ENCODE results near the gene PRKCH.

PRKCH gene

GRCh38 chr14:61532123-61532505 lies 210.7 kb downstream of the PRKCH start:
- Histone ChIP-seq H3K27me3 (ENCODE audit: insufficient read depth, poor library complexity, severe bottlenecking) (no peaks in the 10 kb centered on the region), H3K4me3 (replicated peaks; ENCODE audit: insufficient read depth, low read length) (no peak overlapping the region), H3K27ac (replicated peaks) (no peak overlapping the region)
- TF ChIP-seq GABPA (IDR thresholded peaks at IDR 0.05; ENCODE audit: low read depth) (no peak), REST (IDR thresholded peaks at IDR 0.05; ENCODE audit: insufficient replicate concordance, low read depth) (no peak), POLR2AphosphoS5 (IDR thresholded peaks at IDR 0.05; ENCODE audit: low read depth) (no peak), SPI1 (IDR thresholded peaks at IDR 0.05; ENCODE audit: borderline replicate concordance, low read depth) (no peak)
- TF ChIP-seq, protein P1, sequence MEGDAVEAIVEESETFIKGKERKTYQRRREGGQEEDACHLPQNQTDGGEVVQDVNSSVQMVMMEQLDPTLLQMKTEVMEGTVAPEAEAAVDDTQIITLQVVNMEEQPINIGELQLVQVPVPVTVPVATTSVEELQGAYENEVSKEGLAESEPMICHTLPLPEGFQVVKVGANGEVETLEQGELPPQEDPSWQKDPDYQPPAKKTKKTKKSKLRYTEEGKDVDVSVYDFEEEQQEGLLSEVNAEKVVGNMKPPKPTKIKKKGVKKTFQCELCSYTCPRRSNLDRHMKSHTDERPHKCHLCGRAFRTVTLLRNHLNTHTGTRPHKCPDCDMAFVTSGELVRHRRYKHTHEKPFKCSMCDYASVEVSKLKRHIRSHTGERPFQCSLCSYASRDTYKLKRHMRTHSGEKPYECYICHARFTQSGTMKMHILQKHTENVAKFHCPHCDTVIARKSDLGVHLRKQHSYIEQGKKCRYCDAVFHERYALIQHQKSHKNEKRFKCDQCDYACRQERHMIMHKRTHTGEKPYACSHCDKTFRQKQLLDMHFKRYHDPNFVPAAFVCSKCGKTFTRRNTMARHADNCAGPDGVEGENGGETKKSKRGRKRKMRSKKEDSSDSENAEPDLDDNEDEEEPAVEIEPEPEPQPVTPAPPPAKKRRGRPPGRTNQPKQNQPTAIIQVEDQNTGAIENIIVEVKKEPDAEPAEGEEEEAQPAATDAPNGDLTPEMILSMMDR (IDR thresholded peaks at IDR 0.05; ENCODE audit: insufficient read depth, low read length): no peak
- no peak for DNase-seq (ENCODE audit: low read depth in 1 of 2, low spot score in 1 of 2)

GRCh38 chr14:61532763-61533162 lies 211.4 kb downstream of the PRKCH start:
- H3K4me3 ChIP-seq (replicated peaks; ENCODE audit: insufficient read depth, low read length): no peak overlapping the region
- no peak overlapping the region for H3K27ac ChIP-seq (replicated peaks)
- H3K27me3 ChIP-seq (ENCODE audit: insufficient read depth, poor library complexity, severe bottlenecking): no peaks in the 10 kb centered on the region
- no peak for TF ChIP-seq SPI1 (IDR thresholded peaks at IDR 0.05; ENCODE audit: borderline replicate concordance, low read depth)
- no peak for TF ChIP-seq GABPA (IDR thresholded peaks at IDR 0.05; ENCODE audit: low read depth)
- TF ChIP-seq, protein P1 (IDR thresholded peaks at IDR 0.05; ENCODE audit: insufficient read depth, low read length): no peak
- no peak for TF ChIP-seq POLR2AphosphoS5 (IDR thresholded peaks at IDR 0.05; ENCODE audit: low read depth)
- TF ChIP-seq REST (IDR thresholded peaks at IDR 0.05; ENCODE audit: insufficient replicate concordance, low read depth): no peak
- DNase-seq (ENCODE audit: low read depth in 1 of 2, low spot score in 1 of 2): no peak

DNA sequence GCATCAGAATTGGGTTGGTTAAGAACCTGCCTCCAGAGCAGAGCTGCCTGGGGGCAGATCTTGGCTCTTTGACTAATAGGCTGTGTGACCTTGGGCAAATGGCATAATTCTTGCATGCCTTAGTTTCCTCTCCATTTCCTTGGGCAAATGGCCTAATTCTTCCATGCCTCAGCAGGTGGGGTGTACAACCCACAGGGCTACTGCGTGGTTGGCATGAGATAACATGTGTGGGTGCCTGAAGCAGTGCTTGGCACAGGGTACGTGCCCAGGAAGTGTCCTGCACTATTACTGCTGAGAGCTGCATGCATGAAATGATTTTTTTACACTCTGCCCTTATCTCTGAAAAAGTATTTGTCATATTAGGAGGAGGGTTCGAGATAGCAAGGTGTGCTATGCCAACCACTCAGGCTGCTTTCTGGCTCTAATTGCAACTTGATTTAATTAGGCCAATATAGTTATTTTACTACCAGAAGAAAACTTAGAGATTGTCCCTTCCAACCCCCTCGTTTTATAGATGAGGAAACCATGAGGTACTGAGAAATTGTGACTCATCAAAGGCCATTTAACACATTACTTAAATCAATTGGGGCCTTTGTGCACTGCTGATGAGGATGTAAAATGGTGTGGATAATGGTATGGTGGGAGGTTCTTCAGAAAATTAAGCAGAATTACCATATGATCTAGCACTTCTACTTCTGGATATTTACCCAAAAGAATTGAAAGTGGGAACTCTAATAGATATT lies 212.3 kb downstream of the PRKCH start:
- Histone ChIP-seq H3K4me3 (replicated peaks; ENCODE audit: insufficient read depth, low read length) (no peak overlapping the region), H3K27ac (replicated peaks) (no peak overlapping the region), H3K27me3 (ENCODE audit: insufficient read depth, poor library complexity, severe bottlenecking) (no peaks in the 10 kb centered on the region)
- DNase-seq (ENCODE audit: low read depth in 1 of 2, low spot score in 1 of 2): no peak
- TF ChIP-seq POLR2AphosphoS5 (IDR thresholded peaks at IDR 0.05; ENCODE audit: low read depth) (no peak), SPI1 (IDR thresholded peaks at IDR 0.05; ENCODE audit: borderline replicate concordance, low read depth) (no peak), REST (IDR thresholded peaks at IDR 0.05; ENCODE audit: insufficient replicate concordance, low read depth) (no peak), GABPA (IDR thresholded peaks at IDR 0.05; ENCODE audit: low read depth) (no peak)
- TF ChIP-seq, protein P1 (IDR thresholded peaks at IDR 0.05; ENCODE audit: insufficient read depth, low read length): no peak
